Neural progenitor cell (in vitro differentiated cells): Measurements from ENCODE around the gene PMEL.
A peak's percentile ranks its signal among the peaks of the same experiment; 100 is the strongest.

ENCODE experiments used
- EZH2 ChIP-seq: fragments of 200-600 bp; sonication (generic); IDR thresholded peaks from 2 replicates; pipeline ENCODE4 v1.6.1; 2017; ENCODE audit warnings: antibody characterized with exemption, mild to moderate bottlenecking, moderate library complexity
- EZH2phosphoT487 ChIP-seq: fragments of 200-600 bp; sonication (generic); IDR thresholded peaks from 2 replicates; pipeline ENCODE4 v1.6.1; 2017; ENCODE audit warnings: antibody characterized with exemption
- TF ChIP-seq, protein P1 (sequence below): fragments of 200-600 bp; sonication (generic); IDR thresholded peaks from 2 replicates; pipeline ENCODE4 v1.5.1; 2017; ENCODE audit warnings: antibody characterized with exemption, mild to moderate bottlenecking

DNA sequence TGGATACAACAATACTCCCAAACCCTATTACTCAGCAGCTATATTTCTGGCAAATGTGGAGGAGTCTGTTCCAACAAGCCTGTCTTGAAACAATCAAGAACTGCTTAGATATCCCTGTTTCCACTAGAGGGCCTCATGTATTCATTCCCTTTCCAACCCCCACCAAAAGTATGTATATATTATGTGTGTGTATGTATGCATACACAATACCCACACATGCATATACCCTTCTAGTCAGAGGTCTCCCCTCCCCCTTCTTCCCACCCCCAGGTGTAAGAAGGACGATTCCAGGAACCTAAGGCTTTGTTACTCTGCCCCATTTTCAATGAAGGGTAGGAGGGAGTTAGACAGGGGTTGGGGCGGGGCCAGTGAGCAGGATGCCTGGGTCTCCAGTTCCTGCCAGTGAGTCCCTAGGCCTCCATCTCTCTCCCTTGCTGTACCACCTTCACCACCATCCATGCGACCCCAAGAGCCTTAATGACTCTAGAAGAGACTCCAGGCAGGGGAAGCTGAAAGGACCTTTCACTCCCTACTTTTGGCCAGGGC lies 35.0 kb downstream of the PMEL start, which contains the start of gene DGKA:
- no peak for TF ChIP-seq EZH2
- TF ChIP-seq, protein P1, sequence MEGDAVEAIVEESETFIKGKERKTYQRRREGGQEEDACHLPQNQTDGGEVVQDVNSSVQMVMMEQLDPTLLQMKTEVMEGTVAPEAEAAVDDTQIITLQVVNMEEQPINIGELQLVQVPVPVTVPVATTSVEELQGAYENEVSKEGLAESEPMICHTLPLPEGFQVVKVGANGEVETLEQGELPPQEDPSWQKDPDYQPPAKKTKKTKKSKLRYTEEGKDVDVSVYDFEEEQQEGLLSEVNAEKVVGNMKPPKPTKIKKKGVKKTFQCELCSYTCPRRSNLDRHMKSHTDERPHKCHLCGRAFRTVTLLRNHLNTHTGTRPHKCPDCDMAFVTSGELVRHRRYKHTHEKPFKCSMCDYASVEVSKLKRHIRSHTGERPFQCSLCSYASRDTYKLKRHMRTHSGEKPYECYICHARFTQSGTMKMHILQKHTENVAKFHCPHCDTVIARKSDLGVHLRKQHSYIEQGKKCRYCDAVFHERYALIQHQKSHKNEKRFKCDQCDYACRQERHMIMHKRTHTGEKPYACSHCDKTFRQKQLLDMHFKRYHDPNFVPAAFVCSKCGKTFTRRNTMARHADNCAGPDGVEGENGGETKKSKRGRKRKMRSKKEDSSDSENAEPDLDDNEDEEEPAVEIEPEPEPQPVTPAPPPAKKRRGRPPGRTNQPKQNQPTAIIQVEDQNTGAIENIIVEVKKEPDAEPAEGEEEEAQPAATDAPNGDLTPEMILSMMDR: peak; percentile 67
- TF ChIP-seq EZH2phosphoT487: no peak
